G401 (cell line): ENCODE results near the gene ST3GAL5. TPM values are rescaled to one million over a fixed set of nuclear protein-coding genes. Genes with fewer than 3 reads are reported as not detected.

Experiments
- total RNA-seq: library from RNA; depleted of rRNA; stranded (reverse); fragments of >200 nt; shearing (Covaris generic); gene quantifications from 2 replicates; pipeline ENCODE4 v1.2.3, GENCODE V29; 2014; rRNA removed

ST3GAL5 gene
- total RNA-seq, 1 experiment from 2014 or later: 118 TPM

Other genes starting within 250 kb of the ST3GAL5 start
- gene SFTPB, start 220.8 kb downstream of the ST3GAL5 start, total RNA-seq: not detected in 2 replicates
- not detected in 2 replicates for gene GNLY, start 194.6 kb downstream of the ST3GAL5 start, total RNA-seq
- gene ATOH8, start 135.0 kb downstream of the ST3GAL5 start, total RNA-seq: 18.9 and 25.8 TPM in 2 replicates
- gene POLR1A, start 216.9 kb upstream of the ST3GAL5 start, total RNA-seq: 16.2 and 47.4 TPM in 2 replicates
- gene PTCD3, start 217.2 kb upstream of the ST3GAL5 start, total RNA-seq: 127 and 175 TPM in 2 replicates